HepG2 (cell line): ENCODE results near the gene ING5. TPM values are rescaled to one million over a fixed set of nuclear protein-coding genes. Genes with fewer than 3 reads are reported as not detected.

Source experiments
- ASH2L ChIP-seq: fragments of 300-600, 200-600 bp; sonication (generic); IDR thresholded peaks from 2 replicates; pipeline ENCODE4 v1.7.0; 2017; ENCODE audit warnings: low read depth, mild to moderate bottlenecking, moderate library complexity, mixed read lengths, low read length; ENCODE audit not compliant: insufficient read length
- ATF1 ChIP-seq: IDR thresholded peaks from 2 replicates; pipeline ENCODE4 v1.6.1; 2016; ENCODE audit warnings: mild to moderate bottlenecking, control low read depth
- BCL6 ChIP-seq: IDR thresholded peaks from 2 replicates; pipeline ENCODE4 v1.6.1; 2016; ENCODE audit warnings: missing genetic modification reagents, missing compliant biosample characterization
- CREM ChIP-seq, 2 experiments: sonication (generic) in 1 of 2; formaldehyde crosslinking in 1 of 2; IDR thresholded peaks; 2 replicates each; pipeline versions ENCODE4 v1.4.0 to v1.6.1; 2016 to 2020; ENCODE audit warnings: antibody characterized with exemption in 1 of 2, mild to moderate bottlenecking in 1 of 2, missing genetic modification reagents in 1 of 2
- CSRNP2 ChIP-seq: sonication (generic); formaldehyde crosslinking; conservative IDR thresholded peaks from 2 replicates; pipeline ENCODE4 v1.8.0; 2022; ENCODE audit warnings: low read depth, missing genetic modification reagents
- FOXA3 ChIP-seq: IDR thresholded peaks from 2 replicates; pipeline ENCODE4 v1.6.1; 2016; ENCODE audit warnings: missing genetic modification reagents, missing compliant biosample characterization
- FOXK1 ChIP-seq: sonication (generic); formaldehyde crosslinking; IDR thresholded peaks from 2 replicates; pipeline ENCODE4 v1.4.0; 2020; ENCODE audit warnings: low read depth, missing genetic modification reagents, borderline replicate concordance
- PHF8 ChIP-seq: sonication (generic); formaldehyde crosslinking; IDR thresholded peaks from 2 replicates; pipeline ENCODE4 v1.5.0; 2020; ENCODE audit warnings: missing genetic modification reagents
- RORA ChIP-seq: sonication (generic); formaldehyde crosslinking; IDR thresholded peaks from 2 replicates; pipeline ENCODE4 v1.5.0; 2020; ENCODE audit warnings: mild to moderate bottlenecking, missing genetic modification reagents, moderate library complexity
- SNAPC2 ChIP-seq: sonication (generic); formaldehyde crosslinking; IDR thresholded peaks from 2 replicates; pipeline ENCODE4 v1.8.1; 2022; ENCODE audit warnings: mild to moderate bottlenecking, missing genetic modification reagents
- SP5 ChIP-seq: IDR thresholded peaks from 2 replicates; pipeline ENCODE4 v1.6.1; 2016; ENCODE audit warnings: low read depth, borderline replicate concordance
- TBL1XR1 ChIP-seq: fragments of 150-350 bp; IDR thresholded peaks from 2 replicates; pipeline ENCODE4 v1.6.1; 2014; ENCODE audit warnings: borderline replicate concordance, low read length; ENCODE audit not compliant: partially characterized antibody
- TCF12 ChIP-seq, 2 experiments: fragments of 450-650 bp in 1 of 2; sonication (generic) in 1 of 2; formaldehyde crosslinking in 1 of 2; IDR thresholded peaks; 2 replicates each; pipeline versions ENCODE4 v1.6.1 to v1.8.0; 2017 to 2022; ENCODE audit warnings: antibody characterized with exemption in 1 of 2, mild to moderate bottlenecking in 1 of 2, missing genetic modification reagents in 1 of 2, moderate library complexity in 1 of 2
- TFDP1 ChIP-seq: IDR thresholded peaks from 2 replicates; pipeline ENCODE4 v1.6.1; 2016; ENCODE audit warnings: missing compliant biosample characterization, missing genetic modification reagents, borderline replicate concordance
- TOE1 ChIP-seq: sonication (generic); formaldehyde crosslinking; IDR thresholded peaks from 2 replicates; pipeline ENCODE4 v1.4.0; 2020; ENCODE audit warnings: mild to moderate bottlenecking, missing genetic modification reagents
- XBP1 ChIP-seq: sonication (generic); formaldehyde crosslinking; IDR thresholded peaks from 2 replicates; pipeline ENCODE4 v1.5.0; 2020; ENCODE audit warnings: missing genetic modification reagents
- ZBED4 ChIP-seq: sonication (generic); formaldehyde crosslinking; IDR thresholded peaks from 2 replicates; pipeline ENCODE4 v1.4.0; 2020; ENCODE audit warnings: missing genetic modification reagents, borderline replicate concordance
- ZNF275 ChIP-seq: sonication (generic); formaldehyde crosslinking; IDR thresholded peaks from 2 replicates; pipeline ENCODE4 v1.8.0; 2022; ENCODE audit warnings: missing genetic modification reagents, mild to moderate bottlenecking, inconsistent platforms, borderline replicate concordance
- ZNF430 ChIP-seq: sonication (generic); formaldehyde crosslinking; IDR thresholded peaks from 2 replicates; pipeline ENCODE4 v1.9.0; 2021; ENCODE audit warnings: mild to moderate bottlenecking, missing genetic modification reagents
- ZNF569 ChIP-seq: sonication (generic); formaldehyde crosslinking; IDR thresholded peaks from 2 replicates; pipeline ENCODE4 v1.5.0; 2020; ENCODE audit warnings: mild to moderate bottlenecking, missing genetic modification reagents, moderate library complexity, borderline replicate concordance
- ZNF660 ChIP-seq: sonication (generic); formaldehyde crosslinking; IDR thresholded peaks from 2 replicates; pipeline ENCODE4 v1.5.1; 2020; ENCODE audit warnings: mild to moderate bottlenecking, low read depth, missing genetic modification reagents, borderline replicate concordance
- polyA plus RNA-seq, 8 experiments: library from polyadenylated mRNA; depleted of rRNA in 3 of 8; stranded (reverse) in 7 of 8; unstranded in 1 of 8; fragments of >200 nt; fragmentation: Illumina TruSeq in 4 of 8; extraction: Trizol in 4 of 8; gene quantifications; 2 replicates each; pipeline versions ENCODE4 v1.2.1 to v1.2.3, GENCODE V29; 2011 to 2016; ENCODE audit warnings: low read depth in 4 of 8, missing spikeins in 1 of 8, mixed read lengths in 1 of 8; ENCODE audit not compliant: insufficient read depth in 1 of 8
- total RNA-seq, 5 experiments: library from RNA; depleted of rRNA; stranded (reverse); fragments of >200 nt; fragmentation: Illumina TruSeq; extraction: Trizol; gene quantifications; 2 replicates each; pipeline ENCODE4 v1.2.3, GENCODE V29; 2016; ENCODE audit warnings: low read depth in 1 of 5

Gene ING5
- total and polyA plus RNA-seq, 2 of the 13 experiments (the other 11 are each of a cell fraction or from before 2014, with no cell fraction given): 61.9 to 71.9 TPM

GRCh38 chr2:241734467-241735208, 32.8 kb downstream of the ING5 start, which contains the start of gene D2HGDH (continued):
- TF ChIP-seq CREM (IDR thresholded peaks at IDR 0.05) (no peak), CREM (CRISPR knock-in tag; IDR thresholded peaks at IDR 0.05) (no peak), FOXA3 (CRISPR knock-in tag) (0 out of 2 replicates have a peak, but pooled peaks have one; percentile 20), ZNF275 (CRISPR knock-in tag) (peak; percentile 75; the same call in 1 of the 2 replicates), ASH2L (peak; percentile 82), TFDP1 (CRISPR knock-in tag) (no peak; the same call in 1 of the 2 replicates), XBP1 (CRISPR knock-in tag) (no peak), TOE1 (no peak), SP5 (CRISPR knock-in tag) (no peak), RORA (no peak), TBL1XR1 (no peak), SNAPC2 (CRISPR knock-in tag) (0 out of 2 replicates have a peak, but pooled peaks have one; percentile 49), PHF8 (CRISPR knock-in tag) (peak; percentile 41), ZBED4 (peak; percentile 21; the same call in 1 of the 2 replicates), ZNF569 (CRISPR knock-in tag) (no peak), TCF12 (IDR thresholded peaks at IDR 0.05) (no peak), TCF12 (CRISPR knock-in tag; IDR thresholded peaks at IDR 0.05) (peak; percentile 82), ZNF430 (CRISPR knock-in tag) (no peak), CSRNP2 (CRISPR knock-in tag) (no peak), ZNF660 (CRISPR knock-in tag) (no peak), ATF1 (CRISPR knock-in tag) (no peak), BCL6 (0 out of 2 replicates have a peak, but pooled peaks have one; percentile 15), FOXK1 (CRISPR knock-in tag) (no peak; the same call in 1 of the 2 replicates)
